Amniotic stem cell (primary cell): ENCODE data around the gene MAVS.
"Not testable (repeated sequence)": the region's sequence is repeated elsewhere in the genome, so short reads cannot be mapped to it uniquely, and the experiment has no call there.

Experiments used
- DNase-seq: peaks from one replicate; lab custom pipeline; 2025; lab: John Stamatoyannopoulos, UW

MAVS gene

DNA sequence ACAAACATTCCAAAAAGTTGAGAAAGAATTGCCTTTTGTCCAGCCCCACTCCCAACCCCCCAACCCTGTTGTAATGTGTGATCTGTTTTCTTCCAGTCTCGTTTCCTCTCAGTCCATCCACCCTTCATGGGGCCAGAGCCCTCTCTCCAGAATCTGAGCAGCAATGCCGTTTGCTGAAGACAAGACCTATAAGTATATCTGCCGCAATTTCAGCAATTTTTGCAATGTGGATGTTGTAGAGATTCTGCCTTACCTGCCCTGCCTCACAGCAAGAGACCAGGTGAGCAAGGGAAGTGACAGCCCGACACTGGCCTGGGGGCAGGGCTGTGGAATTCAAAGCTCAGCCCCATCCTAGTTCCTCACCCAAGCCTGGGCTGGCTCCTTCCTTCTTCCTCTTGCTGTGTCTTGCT, 7.8 kb downstream of the MAVS start:
- DNase-seq = no peak

DNA sequence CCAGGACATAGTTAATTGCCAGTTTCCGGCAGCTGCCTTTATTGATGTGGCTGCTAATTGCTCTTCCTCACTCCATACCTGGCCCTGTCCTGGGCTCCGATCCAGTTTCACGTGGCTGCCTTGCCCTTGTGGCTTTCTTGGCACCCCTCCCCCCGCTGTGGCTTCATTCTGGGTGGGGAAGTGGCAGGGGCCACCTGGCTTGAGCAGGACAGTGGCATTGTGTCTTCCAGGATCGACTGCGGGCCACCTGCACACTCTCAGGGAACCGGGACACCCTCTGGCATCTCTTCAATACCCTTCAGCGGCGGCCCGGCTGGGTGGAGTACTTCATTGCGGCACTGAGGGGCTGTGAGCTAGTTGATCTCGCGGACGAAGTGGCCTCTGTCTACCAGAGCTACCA, 10.8 kb downstream of the MAVS start:
- no peak for DNase-seq

- no peak for DNase-seq
These were observed 12.1 kb downstream of the MAVS start for GRCh38 chr20:3858689-3859088.

DNA sequence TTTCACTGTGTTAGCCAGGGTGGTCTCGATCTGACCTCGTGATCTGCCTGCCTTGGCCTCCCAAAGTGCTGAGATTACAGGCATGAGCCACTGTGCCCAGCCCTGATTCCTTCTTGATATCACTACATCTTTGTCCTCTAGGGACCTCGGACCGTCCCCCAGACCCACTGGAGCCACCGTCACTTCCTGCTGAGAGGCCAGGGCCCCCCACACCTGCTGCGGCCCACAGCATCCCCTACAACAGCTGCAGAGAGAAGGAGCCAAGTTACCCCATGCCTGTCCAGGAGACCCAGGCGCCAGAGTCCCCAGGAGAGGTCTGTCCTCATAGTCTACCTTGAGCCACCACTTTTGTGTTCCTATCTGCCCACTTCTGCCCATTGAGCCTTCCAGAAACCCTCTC, 14.6 kb downstream of the MAVS start:
- DNase-seq = no peak

GRCh38 chr20:3862333-3862732, 15.7 kb downstream of the MAVS start:
- no peak for DNase-seq

GRCh38 chr20:3863317-3863716, 16.7 kb downstream of the MAVS start:
- DNase-seq = no peak

DNA sequence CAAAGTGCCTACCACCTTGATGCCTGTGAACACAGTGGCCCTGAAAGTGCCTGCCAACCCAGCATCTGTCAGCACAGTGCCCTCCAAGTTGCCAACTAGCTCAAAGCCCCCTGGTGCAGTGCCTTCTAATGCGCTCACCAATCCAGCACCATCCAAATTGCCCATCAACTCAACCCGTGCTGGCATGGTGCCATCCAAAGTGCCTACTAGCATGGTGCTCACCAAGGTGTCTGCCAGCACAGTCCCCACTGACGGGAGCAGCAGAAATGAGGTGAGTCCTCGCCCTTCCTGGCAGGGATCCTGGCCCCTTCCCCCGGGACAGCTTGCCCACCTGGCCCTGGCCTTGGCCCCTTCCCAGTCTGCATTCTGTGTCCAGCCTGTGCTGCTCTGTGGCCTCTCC, 17.9 kb downstream of the MAVS start:
- DNase-seq = no peak

GRCh38 chr20:3865152-3865886, 18.7 kb downstream of the MAVS start:
- DNase-seq = no peak

DNA sequence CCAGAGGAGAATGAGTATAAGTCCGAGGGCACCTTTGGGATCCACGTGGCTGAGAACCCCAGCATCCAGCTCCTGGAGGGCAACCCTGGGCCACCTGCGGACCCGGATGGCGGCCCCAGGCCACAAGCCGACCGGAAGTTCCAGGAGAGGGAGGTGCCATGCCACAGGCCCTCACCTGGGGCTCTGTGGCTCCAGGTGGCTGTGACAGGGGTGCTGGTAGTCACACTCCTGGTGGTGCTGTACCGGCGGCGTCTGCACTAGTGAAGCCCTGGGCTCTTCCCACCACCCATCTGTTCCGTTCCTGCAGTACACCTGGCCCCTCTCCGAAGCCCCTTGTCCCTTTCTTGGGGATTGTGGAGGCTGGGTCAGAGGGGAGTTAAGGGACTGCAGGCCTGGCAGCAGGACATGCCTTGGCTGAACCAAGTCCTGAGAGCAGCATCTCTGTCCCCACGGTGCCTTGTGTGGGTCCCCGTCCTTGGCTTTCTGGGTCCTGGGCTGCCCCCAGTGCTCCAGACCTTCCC, 19.3 kb downstream of the MAVS start:
- no peak for DNase-seq

GRCh38 chr20:3866464-3866863, 19.8 kb downstream of the MAVS start:
- no peak for DNase-seq

GRCh38 chr20:3867802-3868201, 21.2 kb downstream of the MAVS start:
- DNase-seq = no peak

- DNase-seq = no peak
These were observed 23.4 kb downstream of the MAVS start for GRCh38 chr20:3869839-3870634.

DNA sequence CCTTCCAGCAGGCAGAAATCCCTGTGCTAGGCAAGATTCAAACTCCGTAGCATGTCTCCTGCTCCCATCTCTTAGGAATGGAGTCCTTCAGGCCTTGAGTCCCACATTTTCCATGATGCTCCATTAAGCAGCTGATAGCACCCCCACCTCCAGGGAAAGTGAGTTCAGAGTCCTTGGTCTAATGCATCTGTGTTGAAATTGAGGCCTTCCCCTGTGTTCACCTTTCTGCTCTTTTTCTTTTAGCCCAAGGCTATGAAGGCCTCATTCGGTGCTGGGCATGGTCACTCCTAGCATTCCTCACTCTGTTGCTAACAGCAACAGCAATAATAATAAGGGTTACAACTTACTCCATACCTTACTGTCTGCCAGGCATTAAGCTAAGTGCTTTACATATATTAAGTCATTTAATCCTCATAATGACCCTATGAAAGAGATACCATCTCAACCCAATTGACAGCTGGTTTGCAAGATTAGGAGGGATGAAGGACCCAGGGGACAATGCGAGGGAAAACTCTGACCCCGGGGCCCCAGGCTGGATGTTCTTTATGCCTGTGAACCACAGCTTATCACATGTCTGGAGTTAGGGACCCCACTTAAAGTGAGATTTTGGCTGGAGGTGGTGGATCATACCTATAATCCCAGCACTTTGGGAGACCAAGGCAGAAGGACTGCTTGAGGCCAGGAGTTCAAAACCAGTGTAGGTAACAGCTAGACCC, 25.1 kb downstream of the MAVS start:
- no peak for DNase-seq

GRCh38 chr20:3873507-3873906, 26.9 kb downstream of the MAVS start:
- no peak for DNase-seq

GRCh38 chr20:3874194-3874844, 27.7 kb downstream of the MAVS start:
- DNase-seq = no peak

DNA sequence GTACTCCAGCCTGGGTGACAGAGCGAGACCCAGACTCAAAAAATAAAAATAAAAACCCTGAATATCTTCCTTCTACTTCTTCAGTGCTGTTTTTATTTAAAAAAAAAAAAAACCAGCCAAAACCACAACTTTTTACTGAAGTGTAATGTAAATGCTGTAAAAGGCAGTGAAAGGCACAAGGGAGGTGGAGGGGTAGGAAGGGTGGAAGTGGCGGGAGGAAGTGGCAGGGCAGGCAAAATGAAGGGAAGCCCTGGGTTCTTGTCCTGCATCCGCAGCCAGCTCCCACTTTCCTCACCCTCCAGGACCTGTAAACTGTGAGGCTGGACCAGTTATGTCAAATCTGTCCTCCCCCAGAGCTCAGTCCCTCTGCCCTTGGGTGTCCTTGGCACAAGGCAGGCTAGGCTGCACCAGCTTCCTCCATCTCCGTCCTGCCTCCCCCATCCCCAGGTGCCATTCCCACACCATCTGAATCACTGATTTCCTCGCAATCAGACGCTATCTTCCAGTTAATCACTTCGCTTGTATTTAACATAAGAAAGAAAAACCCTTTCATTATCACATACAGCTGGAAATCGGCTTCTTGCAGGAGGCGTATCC, 28.8 kb downstream of the MAVS start:
- DNase-seq = no peak

GRCh38 chr20:3876000-3876399, 29.4 kb downstream of the MAVS start:
- no peak for DNase-seq

- DNase-seq = no peak
These were observed 30.0 kb downstream of the MAVS start for GRCh38 chr20:3876676-3877075.

DNA sequence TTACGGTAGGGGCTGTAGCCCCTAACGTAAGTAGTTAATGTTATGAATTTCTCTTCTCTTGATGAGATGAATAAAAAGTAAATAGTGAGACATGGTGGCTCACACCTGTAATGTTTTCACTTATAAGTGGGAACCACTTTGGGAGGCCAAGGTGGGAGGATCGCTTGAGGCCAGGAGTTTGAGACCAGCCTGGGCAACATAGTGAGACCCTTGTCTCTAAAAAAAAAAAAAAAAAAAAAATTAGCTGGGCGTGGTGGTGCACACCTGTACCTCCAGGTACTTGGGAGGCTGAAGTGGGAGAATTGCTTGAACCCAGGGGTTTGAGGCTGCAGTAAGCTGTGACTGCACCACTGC, 32.3 kb downstream of the MAVS start:
- DNase-seq = not testable (repeated sequence)

DNA sequence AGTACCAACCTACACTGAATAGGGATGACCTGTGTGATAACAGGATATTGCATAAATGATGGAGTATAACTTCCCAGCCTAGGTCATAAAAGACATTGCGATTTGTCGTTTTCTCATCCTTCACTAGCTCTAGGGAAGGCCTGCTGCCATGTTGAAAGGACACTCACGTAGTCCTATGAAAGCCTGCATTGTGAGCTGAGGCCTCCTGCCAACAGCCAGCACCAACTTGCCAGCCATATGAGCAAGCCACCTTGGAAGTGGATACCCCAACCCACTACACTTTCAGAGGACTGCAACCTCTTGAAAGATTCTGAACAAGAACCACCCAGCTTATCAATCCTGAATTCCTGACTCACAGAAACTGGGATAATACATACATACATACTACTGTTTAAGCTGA, 39.1 kb downstream of the MAVS start:
- no peak for DNase-seq

GRCh38 chr20:3887876-3888620, 41.4 kb downstream of the MAVS start:
- no peak for DNase-seq
